ENCODE results near the gene SLC66A1. TPM values are rescaled to one million over a fixed set of nuclear protein-coding genes. Genes with fewer than 3 reads are reported as not detected.
A peak's percentile ranks its signal among the peaks of the same experiment; 100 is the strongest.

SLC66A1 gene
- total and polyA plus RNA-seq, 9 of the 15 experiments (the other 6 are each of a cell fraction or from before 2014, with no cell fraction given), result 1.2 to 40.8 (median 18.6) TPM

DNA sequence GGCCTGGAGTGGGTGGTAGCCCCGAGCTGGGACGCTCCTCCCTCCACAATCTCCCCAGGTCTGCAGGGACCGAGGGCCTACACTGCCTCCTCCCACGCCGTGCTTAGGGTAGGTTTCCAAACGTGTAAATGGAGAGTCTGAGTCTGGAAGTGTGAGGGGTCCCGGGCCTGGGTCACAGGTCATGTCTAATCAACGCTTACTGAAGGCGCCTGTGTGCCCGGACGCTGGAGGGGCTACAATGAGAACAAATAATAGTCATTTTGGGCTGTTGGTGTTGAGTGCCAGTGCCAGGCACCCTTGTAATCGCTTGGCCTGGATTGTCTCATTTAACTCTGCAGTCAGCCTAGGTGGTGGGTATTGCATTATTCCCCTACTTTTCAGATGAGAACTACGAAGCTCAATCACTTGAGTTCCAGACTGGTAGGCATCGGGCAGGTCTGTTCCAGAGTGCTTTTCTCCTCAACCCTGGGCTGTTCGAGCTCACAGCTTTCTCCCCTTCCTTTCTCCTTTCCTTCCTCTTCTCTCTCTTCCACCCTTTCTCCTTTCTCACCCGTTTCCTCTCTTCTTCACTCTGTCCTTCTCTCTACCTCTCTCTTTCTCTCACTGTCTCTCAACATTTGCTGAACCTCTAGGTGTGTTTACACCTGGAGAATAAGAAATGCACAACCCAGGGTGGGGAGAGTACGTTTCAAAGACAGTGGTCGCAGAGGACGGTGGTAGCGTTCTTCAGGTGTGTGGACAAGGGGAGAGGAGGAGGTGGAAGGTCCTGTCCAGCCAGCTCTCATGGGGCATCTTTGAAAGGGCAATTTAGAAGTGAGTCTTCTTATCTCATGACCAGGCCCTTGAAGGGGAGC lies 883 bp downstream of the SLC66A1 start (continued):
- TF ChIP-seq NCOR1 (IDR thresholded peaks at IDR 0.05) (no peak; the same call in 1 of the 2 replicates), GTF2E2 (tag; IDR thresholded peaks at IDR 0.05) (no peak), CHAMP1 (IDR thresholded peaks at IDR 0.05) (no peak), MAZ (CRISPR knock-in tag; conservative IDR thresholded peaks at IDR 0.05 in 1 of 2, IDR thresholded peaks at IDR 0.05 in 1 of 2) (0 out of 4 replicates have a peak, but pooled peaks of 1 of the 2 experiments have one; percentile 53), ZNF507 (tag; conservative IDR thresholded peaks at IDR 0.05) (no peak), ZNF280A (IDR thresholded peaks at IDR 0.05; ENCODE audit: low read depth, partially characterized antibody) (no peak), PHB2 (IDR thresholded peaks at IDR 0.05; ENCODE audit: low read depth) (peak; percentile 50; the same call in 1 of the 2 replicates), ZNF717 (CRISPR knock-in tag; IDR thresholded peaks at IDR 0.05) (no peak)
- TF ChIP-seq, protein P1, sequence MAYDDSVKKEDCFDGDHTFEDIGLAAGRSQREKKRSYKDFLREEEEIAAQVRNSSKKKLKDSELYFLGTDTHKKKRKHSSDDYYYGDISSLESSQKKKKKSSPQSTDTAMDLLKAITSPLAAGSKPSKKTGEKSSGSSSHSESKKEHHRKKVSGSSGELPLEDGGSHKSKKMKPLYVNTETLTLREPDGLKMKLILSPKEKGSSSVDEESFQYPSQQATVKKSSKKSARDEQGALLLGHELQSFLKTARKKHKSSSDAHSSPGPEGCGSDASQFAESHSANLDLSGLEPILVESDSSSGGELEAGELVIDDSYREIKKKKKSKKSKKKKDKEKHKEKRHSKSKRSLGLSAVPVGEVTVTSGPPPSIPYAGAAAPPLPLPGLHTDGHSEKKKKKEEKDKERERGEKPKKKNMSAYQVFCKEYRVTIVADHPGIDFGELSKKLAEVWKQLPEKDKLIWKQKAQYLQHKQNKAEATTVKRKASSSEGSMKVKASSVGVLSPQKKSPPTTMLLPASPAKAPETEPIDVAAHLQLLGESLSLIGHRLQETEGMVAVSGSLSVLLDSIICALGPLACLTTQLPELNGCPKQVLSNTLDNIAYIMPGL (CRISPR knock-in tag; IDR thresholded peaks at IDR 0.05), result no peak
- TF ChIP-seq, protein P2, sequence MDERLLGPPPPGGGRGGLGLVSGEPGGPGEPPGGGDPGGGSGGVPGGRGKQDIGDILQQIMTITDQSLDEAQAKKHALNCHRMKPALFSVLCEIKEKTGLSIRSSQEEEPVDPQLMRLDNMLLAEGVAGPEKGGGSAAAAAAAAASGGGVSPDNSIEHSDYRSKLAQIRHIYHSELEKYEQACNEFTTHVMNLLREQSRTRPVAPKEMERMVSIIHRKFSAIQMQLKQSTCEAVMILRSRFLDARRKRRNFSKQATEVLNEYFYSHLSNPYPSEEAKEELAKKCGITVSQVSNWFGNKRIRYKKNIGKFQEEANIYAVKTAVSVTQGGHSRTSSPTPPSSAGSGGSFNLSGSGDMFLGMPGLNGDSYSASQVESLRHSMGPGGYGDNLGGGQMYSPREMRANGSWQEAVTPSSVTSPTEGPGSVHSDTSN (CRISPR knock-in tag; IDR thresholded peaks at IDR 0.05; ENCODE audit: low read depth), result no peak
- TF ChIP-seq, protein P2 (tag; conservative IDR thresholded peaks at IDR 0.05; ENCODE audit: low read depth), result no peak
- TF ChIP-seq, protein P3, sequence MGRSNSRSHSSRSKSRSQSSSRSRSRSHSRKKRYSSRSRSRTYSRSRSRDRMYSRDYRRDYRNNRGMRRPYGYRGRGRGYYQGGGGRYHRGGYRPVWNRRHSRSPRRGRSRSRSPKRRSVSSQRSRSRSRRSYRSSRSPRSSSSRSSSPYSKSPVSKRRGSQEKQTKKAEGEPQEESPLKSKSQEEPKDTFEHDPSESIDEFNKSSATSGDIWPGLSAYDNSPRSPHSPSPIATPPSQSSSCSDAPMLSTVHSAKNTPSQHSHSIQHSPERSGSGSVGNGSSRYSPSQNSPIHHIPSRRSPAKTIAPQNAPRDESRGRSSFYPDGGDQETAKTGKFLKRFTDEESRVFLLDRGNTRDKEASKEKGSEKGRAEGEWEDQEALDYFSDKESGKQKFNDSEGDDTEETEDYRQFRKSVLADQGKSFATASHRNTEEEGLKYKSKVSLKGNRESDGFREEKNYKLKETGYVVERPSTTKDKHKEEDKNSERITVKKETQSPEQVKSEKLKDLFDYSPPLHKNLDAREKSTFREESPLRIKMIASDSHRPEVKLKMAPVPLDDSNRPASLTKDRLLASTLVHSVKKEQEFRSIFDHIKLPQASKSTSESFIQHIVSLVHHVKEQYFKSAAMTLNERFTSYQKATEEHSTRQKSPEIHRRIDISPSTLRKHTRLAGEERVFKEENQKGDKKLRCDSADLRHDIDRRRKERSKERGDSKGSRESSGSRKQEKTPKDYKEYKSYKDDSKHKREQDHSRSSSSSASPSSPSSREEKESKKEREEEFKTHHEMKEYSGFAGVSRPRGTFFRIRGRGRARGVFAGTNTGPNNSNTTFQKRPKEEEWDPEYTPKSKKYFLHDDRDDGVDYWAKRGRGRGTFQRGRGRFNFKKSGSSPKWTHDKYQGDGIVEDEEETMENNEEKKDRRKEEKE (IDR thresholded peaks at IDR 0.05; ENCODE audit: borderline replicate concordance in 1 of 2, control insufficient read depth in 1 of 2, low read depth in 2 of 2, low read length in 1 of 2), result no peak

Data from K562 (cell line).